Kidney epithelial cell (primary cell): ENCODE data around the gene CDH18. TPM values are rescaled to one million over a fixed set of nuclear protein-coding genes. Genes with fewer than 3 reads are reported as not detected.
A peak's percentile ranks its signal among the peaks of the same experiment; 100 is the strongest.

Source experiments
- DNase-seq: peaks from one replicate; pipeline ENCODE4 v3.0.0-alpha.2; 2010; ENCODE audit warnings: low read depth
- H3K27me3 ChIP-seq: 2 replicates; pipeline ENCODE4 v1.6.0; 2011; ENCODE audit warnings: low read length; ENCODE audit not compliant: control insufficient read depth, insufficient read depth
- H3K36me3 ChIP-seq: 2 replicates; pipeline ENCODE4 v1.5.1; 2011; ENCODE audit warnings: low read length; ENCODE audit not compliant: control insufficient read depth, insufficient read depth
- H3K4me3 ChIP-seq: 2 replicates; pipeline ENCODE4 v1.5.1; 2011; ENCODE audit warnings: low read depth, mild to moderate bottlenecking, control low read depth, low read length
- CTCF ChIP-seq: IDR thresholded peaks from 2 replicates; pipeline ENCODE4 v1.5.1; 2011; ENCODE audit warnings: mild to moderate bottlenecking, moderate library complexity, low read length, control low read depth, inconsistent platforms; ENCODE audit not compliant: insufficient read depth, poor library complexity, severe bottlenecking
- total RNA-seq: library from RNA; depleted of rRNA; stranded (reverse); fragments of >200 nt; gene quantifications from 2 replicates; pipeline ENCODE4 v1.2.3, GENCODE V29; 2015

Gene CDH18
- total RNA-seq, 1 donor from 2014 or later, result 0.21 TPM

GRCh38 chr5:19739671-19740070 lies 248.3 kb downstream of the CDH18 start:
- DNase-seq, result no peak

GRCh38 chr5:19734776-19735175 lies 253.2 kb downstream of the CDH18 start:
- TF ChIP-seq CTCF, result no peak
- H3K36me3 ChIP-seq, result no peaks in the 10 kb centered on the region
- DNase-seq, result no peak
- no peak overlapping the region for H3K4me3 ChIP-seq
- no peaks in the 10 kb centered on the region for H3K27me3 ChIP-seq

More at GRCh38 chr5:19739671-19740070, 248.3 kb downstream of the CDH18 start:
- H3K4me3 ChIP-seq, result no peak overlapping the region
- no peaks in the 10 kb centered on the region for H3K27me3 ChIP-seq
- H3K36me3 ChIP-seq, result no peaks in the 10 kb centered on the region
- TF ChIP-seq CTCF, result no peak

GRCh38 chr5:19733612-19734495 lies 254.1 kb downstream of the CDH18 start:
- TF ChIP-seq CTCF, result no peak
- Histone ChIP-seq H3K4me3 (no peak overlapping the region), H3K27me3 (no peaks in the 10 kb centered on the region), H3K36me3 (no peaks in the 10 kb centered on the region)
- no peak for DNase-seq

GRCh38 chr5:19728571-19728970 lies 259.4 kb downstream of the CDH18 start:
- no peak overlapping the region for H3K4me3 ChIP-seq
- DNase-seq, result no peak
- TF ChIP-seq CTCF, result no peak
- no peaks in the 10 kb centered on the region for H3K36me3 ChIP-seq
- no peaks in the 10 kb centered on the region for H3K27me3 ChIP-seq

GRCh38 chr5:19719109-19719508 lies 268.9 kb downstream of the CDH18 start:
- Histone ChIP-seq H3K27me3 (no peaks in the 10 kb centered on the region), H3K36me3 (no peaks in the 10 kb centered on the region), H3K4me3 (no peak overlapping the region)
- DNase-seq, result no peak
- no peak for TF ChIP-seq CTCF

- no peak for TF ChIP-seq CTCF
- peak; percentile 7 for DNase-seq
- Histone ChIP-seq H3K4me3 (no peak overlapping the region), H3K27me3 (no peaks in the 10 kb centered on the region), H3K36me3 (no peaks in the 10 kb centered on the region)
Observed at GRCh38 chr5:19713740-19714139, 274.3 kb downstream of the CDH18 start.
